Hematopoietic multipotent progenitor cell treated with erythropoietin and hydrocortisone succinate and interleukin-3 and kit ligand, for 4 days (in vitro differentiated cells): ENCODE results near the gene TSPAN33.
"Not testable (repeated sequence)": the region's sequence is repeated elsewhere in the genome, so short reads cannot be mapped to it uniquely, and the experiment has no call there.

Source experiments
- DNase-seq: peaks from one replicate; pipeline ENCODE4 v3.0.0-alpha.2; 2015

The TSPAN33 gene

GRCh38 chr7:129209067-129209926 is 64.8 kb downstream of the TSPAN33 start:
- DNase-seq, result no peak

- DNase-seq, result peak; percentile 84
These were observed 65.9 kb downstream of the TSPAN33 start for GRCh38 chr7:129210256-129210988.

- no peak for DNase-seq
These were observed 66.4 kb downstream of the TSPAN33 start for GRCh38 chr7:129210989-129211312.

- DNase-seq, result no peak
These were observed 67.6 kb downstream of the TSPAN33 start for GRCh38 chr7:129212126-129212525.

GRCh38 chr7:129212596-129212995 is 68.1 kb downstream of the TSPAN33 start:
- DNase-seq, result no peak

GRCh38 chr7:129213828-129214227 is 69.3 kb downstream of the TSPAN33 start:
- peak; percentile 73 for DNase-seq

GRCh38 chr7:129215691-129216090 is 71.2 kb downstream of the TSPAN33 start:
- not testable (repeated sequence) for DNase-seq

GRCh38 chr7:129216101-129216715 is 71.7 kb downstream of the TSPAN33 start:
- DNase-seq, result not testable (repeated sequence)

- not testable (repeated sequence) for DNase-seq
These were observed 72.4 kb downstream of the TSPAN33 start for GRCh38 chr7:129216821-129217416.

GRCh38 chr7:129218514-129219062 is 74.1 kb downstream of the TSPAN33 start:
- peak; percentile 90 for DNase-seq

GRCh38 chr7:129219166-129219565 is 74.7 kb downstream of the TSPAN33 start:
- DNase-seq, result not testable (repeated sequence)
